OCI-LY1 (cell line): Measurements from ENCODE around the gene NOXA1.

Source experiments
- H2AFZ ChIP-seq: fragments of 200-600 bp; sonication (generic), shearing (Covaris generic); 2 replicates; pipeline ENCODE4 v1.6.0; 2014; ENCODE audit warnings: antibody characterized with exemption, mild to moderate bottlenecking, low read length
- H3F3A ChIP-seq: fragments of 200-600 bp; sonication (generic), shearing (Covaris generic); 2 replicates; pipeline ENCODE4 v1.6.0; 2014; ENCODE audit warnings: mild to moderate bottlenecking, antibody characterized with exemption, low read length, moderate library complexity; ENCODE audit not compliant: insufficient read depth
- H3K27ac ChIP-seq: fragments of 200-600 bp; sonication (generic); 2 replicates; pipeline ENCODE4 v1.5.1; 2014; ENCODE audit warnings: low read length, mixed run types, mild to moderate bottlenecking, low read depth; ENCODE audit not compliant: poor library complexity, severe bottlenecking
- H3K27me3 ChIP-seq: fragments of 200-600 bp; sonication (generic); 2 replicates; pipeline ENCODE4 v1.6.0; 2014; ENCODE audit warnings: antibody characterized with exemption, mild to moderate bottlenecking, low read length, moderate library complexity; ENCODE audit not compliant: insufficient read depth
- H3K36me3 ChIP-seq: fragments of 200-600 bp; sonication (generic); 2 replicates; pipeline ENCODE4 v1.6.1; 2014; ENCODE audit warnings: mild to moderate bottlenecking, antibody characterized with exemption, low read length, moderate library complexity, mixed read lengths; ENCODE audit not compliant: insufficient read depth
- H3K4me1 ChIP-seq: fragments of 200-600 bp; sonication (generic); 2 replicates; pipeline ENCODE4 v1.5.1; 2014; ENCODE audit warnings: mild to moderate bottlenecking, low read length, moderate library complexity; ENCODE audit not compliant: insufficient read depth, severe bottlenecking
- H3K4me2 ChIP-seq: fragments of 200-600 bp; sonication (generic), shearing (Covaris generic); 2 replicates; pipeline ENCODE4 v1.6.1; 2014; ENCODE audit warnings: low read length
- H3K4me3 ChIP-seq: fragments of 200-600 bp; sonication (generic); 2 replicates; pipeline ENCODE4 v1.5.1; 2014; ENCODE audit warnings: low read length, low read depth, mild to moderate bottlenecking, mixed read lengths; ENCODE audit not compliant: poor library complexity, severe bottlenecking
- H3K79me2 ChIP-seq: fragments of 200-600 bp; shearing (Covaris generic); 2 replicates; pipeline ENCODE4 v1.6.1; 2016; ENCODE audit warnings: mixed run types, low read length, mixed read lengths; ENCODE audit not compliant: insufficient read depth
- H3K9ac ChIP-seq: fragments of 200-600 bp; sonication (generic), shearing (Covaris generic); 2 replicates; pipeline ENCODE4 v1.6.1; 2014; ENCODE audit warnings: mild to moderate bottlenecking, low read length, mixed read lengths
- H3K9me2 ChIP-seq: fragments of 200-600 bp; sonication (generic), shearing (Covaris generic); 2 replicates; pipeline ENCODE4 v1.6.1; 2014; ENCODE audit warnings: low read depth, mild to moderate bottlenecking, low read length, mixed read lengths
- H3K9me3 ChIP-seq: fragments of 200-600 bp; shearing (Covaris generic); 2 replicates; pipeline ENCODE4 v1.6.1; 2014; ENCODE audit warnings: low read length, mixed read lengths
- H4K20me1 ChIP-seq: fragments of 200-600 bp; sonication (generic), shearing (Covaris generic); 2 replicates; pipeline ENCODE4 v1.6.0; 2016; ENCODE audit warnings: mild to moderate bottlenecking, low read length; ENCODE audit not compliant: insufficient read depth
- EZH2 ChIP-seq: fragments of 200-600 bp; sonication (generic), shearing (Covaris generic); IDR thresholded peaks from 2 replicates; pipeline ENCODE4 v1.8.0; 2017; ENCODE audit warnings: borderline replicate concordance, mixed run types, mild to moderate bottlenecking, antibody characterized with exemption, low read length, moderate library complexity, mixed read lengths
- TF ChIP-seq, protein P1 (sequence below): fragments of 200-600 bp; sonication (generic), shearing (Covaris generic); IDR thresholded peaks from 2 replicates; pipeline ENCODE4 v1.5.1; 2017; ENCODE audit warnings: mild to moderate bottlenecking, antibody characterized with exemption, low read length, moderate library complexity, mixed read lengths

Gene NOXA1

DNA sequence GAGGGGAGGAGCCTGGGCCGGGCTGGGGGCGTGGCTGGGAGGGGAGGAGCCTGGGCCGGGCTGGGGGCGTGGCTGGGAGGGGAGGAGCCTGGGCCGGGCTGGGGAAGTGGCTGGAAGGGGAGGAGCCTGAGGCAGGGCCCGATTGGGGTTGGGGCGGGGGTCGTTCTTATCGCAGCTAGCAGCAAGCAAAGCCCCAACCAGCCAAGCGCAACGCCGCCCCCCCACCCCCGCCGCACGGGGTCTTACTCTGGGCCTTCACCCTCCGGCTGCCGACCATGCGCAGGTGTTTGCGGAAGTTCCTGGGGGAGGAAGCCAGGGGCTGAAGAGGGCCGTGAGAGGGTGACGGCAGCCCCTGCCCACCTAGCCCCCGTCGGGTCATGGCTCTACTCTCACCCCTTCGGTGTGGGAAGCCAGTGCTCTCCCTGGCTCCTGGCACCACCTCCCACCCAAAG is 31.0 kb downstream of the NOXA1 start:
- peaks cover 31% of the 10 kb centered on the region for H3K36me3 ChIP-seq
- H3K4me2 ChIP-seq: peak overlapping the region; percentile 86
- peaks cover 29% of the 10 kb centered on the region for H3K4me1 ChIP-seq
- no peak overlapping the region for H2AFZ ChIP-seq
- no peaks in the 10 kb centered on the region for H3K27me3 ChIP-seq
- H3K4me3 ChIP-seq: peak overlapping the region; percentile 58
- TF ChIP-seq EZH2: no peak
- no peaks in the 10 kb centered on the region for H3K79me2 ChIP-seq
- H3K9me3 ChIP-seq: no peaks in the 10 kb centered on the region
- no peaks in the 10 kb centered on the region for H3F3A ChIP-seq
- no peaks in the 10 kb centered on the region for H3K9me2 ChIP-seq
- H3K27ac ChIP-seq: peak overlapping the region; percentile 33
- no peaks in the 10 kb centered on the region for H4K20me1 ChIP-seq
- H3K9ac ChIP-seq: peak overlapping the region; percentile 63; the same call in 1 of the 2 replicates

DNA sequence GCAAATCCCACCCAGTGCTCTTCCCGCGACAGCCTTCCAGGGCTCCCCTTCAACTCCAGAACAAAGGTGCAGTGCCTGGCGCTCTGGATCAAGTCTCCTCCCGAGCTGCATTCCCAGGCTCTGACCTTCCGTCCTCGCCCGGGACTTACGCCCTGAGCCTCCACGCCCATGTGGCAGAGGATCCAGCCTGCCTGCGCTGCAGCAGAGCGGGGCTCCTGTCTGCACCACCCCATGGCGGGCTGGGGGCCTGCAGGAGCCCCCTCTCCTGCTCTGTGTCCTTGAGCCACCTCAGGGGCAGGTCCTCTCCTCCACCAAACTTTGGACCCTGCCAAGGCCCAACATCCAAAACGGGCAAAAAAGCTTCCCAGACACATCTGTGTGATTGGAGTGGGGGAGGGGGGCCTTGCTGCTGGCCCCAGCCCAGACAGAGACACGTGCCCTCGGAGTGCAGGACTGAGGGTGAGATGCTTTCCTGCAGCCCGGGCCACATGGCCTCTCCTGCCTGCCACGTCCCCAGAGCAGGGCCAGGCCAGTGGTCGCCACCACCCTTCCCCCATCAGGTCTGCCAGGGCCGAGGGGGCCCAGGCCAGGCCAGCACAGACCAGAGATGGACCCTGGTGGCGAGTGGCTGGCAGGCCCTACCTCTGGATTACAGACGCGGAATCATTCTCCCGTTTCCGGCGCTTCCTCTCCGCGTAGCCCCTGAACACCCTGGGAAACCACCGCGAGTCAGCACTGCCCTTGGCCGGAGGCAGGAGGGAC is 31.6 kb downstream of the NOXA1 start:
- peaks cover 31% of the 10 kb centered on the region for H3K36me3 ChIP-seq
- H3K9me3 ChIP-seq: no peaks in the 10 kb centered on the region
- H3K27ac ChIP-seq: peak overlapping the region; percentile 33
- peak overlapping the region; percentile 86 for H3K4me2 ChIP-seq
- H2AFZ ChIP-seq: no peak overlapping the region
- H3K9me2 ChIP-seq: no peaks in the 10 kb centered on the region
- H3F3A ChIP-seq: no peaks in the 10 kb centered on the region
- no peak for TF ChIP-seq EZH2
- TF ChIP-seq, protein P1, sequence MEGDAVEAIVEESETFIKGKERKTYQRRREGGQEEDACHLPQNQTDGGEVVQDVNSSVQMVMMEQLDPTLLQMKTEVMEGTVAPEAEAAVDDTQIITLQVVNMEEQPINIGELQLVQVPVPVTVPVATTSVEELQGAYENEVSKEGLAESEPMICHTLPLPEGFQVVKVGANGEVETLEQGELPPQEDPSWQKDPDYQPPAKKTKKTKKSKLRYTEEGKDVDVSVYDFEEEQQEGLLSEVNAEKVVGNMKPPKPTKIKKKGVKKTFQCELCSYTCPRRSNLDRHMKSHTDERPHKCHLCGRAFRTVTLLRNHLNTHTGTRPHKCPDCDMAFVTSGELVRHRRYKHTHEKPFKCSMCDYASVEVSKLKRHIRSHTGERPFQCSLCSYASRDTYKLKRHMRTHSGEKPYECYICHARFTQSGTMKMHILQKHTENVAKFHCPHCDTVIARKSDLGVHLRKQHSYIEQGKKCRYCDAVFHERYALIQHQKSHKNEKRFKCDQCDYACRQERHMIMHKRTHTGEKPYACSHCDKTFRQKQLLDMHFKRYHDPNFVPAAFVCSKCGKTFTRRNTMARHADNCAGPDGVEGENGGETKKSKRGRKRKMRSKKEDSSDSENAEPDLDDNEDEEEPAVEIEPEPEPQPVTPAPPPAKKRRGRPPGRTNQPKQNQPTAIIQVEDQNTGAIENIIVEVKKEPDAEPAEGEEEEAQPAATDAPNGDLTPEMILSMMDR: no peak
- H3K79me2 ChIP-seq: no peaks in the 10 kb centered on the region
- no peaks in the 10 kb centered on the region for H3K27me3 ChIP-seq
- peaks cover 35% of the 10 kb centered on the region for H3K4me1 ChIP-seq
- peak overlapping the region; percentile 63; the same call in 1 of the 2 replicates for H3K9ac ChIP-seq
- peak overlapping the region; percentile 58 for H3K4me3 ChIP-seq
- H4K20me1 ChIP-seq: no peaks in the 10 kb centered on the region

DNA sequence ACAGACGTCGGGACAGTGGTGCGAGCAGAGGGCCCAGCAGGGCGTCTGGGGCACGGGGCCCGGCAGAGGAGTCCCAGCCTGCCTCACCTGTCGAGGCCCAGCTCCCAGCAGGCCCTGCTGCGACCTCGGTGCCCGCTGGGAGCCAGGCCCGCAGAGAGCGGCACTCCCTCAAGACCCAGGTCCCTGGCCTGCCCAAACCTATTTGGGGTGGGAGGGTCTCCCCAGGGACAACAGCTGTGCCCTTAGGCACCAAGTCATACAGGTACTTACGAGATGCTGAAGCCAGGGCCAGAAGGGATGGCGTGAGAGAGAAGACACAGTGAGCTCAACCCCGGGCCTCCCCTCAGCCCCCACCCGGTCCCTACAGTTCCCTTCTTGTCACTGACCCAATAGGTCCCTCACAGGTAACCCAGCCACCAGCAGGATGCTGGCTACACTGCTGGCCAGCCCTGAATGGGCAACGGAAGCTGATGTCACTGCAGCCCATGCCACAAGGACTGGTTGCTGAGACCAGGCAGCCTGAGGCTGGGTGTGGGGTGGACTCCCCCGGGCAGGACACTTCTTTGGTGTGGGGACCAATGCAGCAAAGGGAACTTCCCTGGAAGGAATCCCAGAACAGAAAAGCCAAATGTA is 32.3 kb downstream of the NOXA1 start:
- H3F3A ChIP-seq: no peaks in the 10 kb centered on the region
- H3K9me2 ChIP-seq: no peaks in the 10 kb centered on the region
- H3K27me3 ChIP-seq: no peaks in the 10 kb centered on the region
- peak overlapping the region; percentile 86; the same call in 1 of the 2 replicates for H3K4me2 ChIP-seq
- H3K27ac ChIP-seq: peak overlapping the region; percentile 33
- no peak overlapping the region for H2AFZ ChIP-seq
- peaks cover 27% of the 10 kb centered on the region for H3K36me3 ChIP-seq
- peaks cover 38% of the 10 kb centered on the region for H3K4me1 ChIP-seq
- no peak overlapping the region for H3K4me3 ChIP-seq
- H3K9me3 ChIP-seq: no peaks in the 10 kb centered on the region
- H3K9ac ChIP-seq: no peak overlapping the region; the same call in 1 of the 2 replicates
- no peaks in the 10 kb centered on the region for H3K79me2 ChIP-seq
- H4K20me1 ChIP-seq: no peaks in the 10 kb centered on the region
- TF ChIP-seq, protein P1: no peak
- TF ChIP-seq EZH2: no peak
